A172 (cell line): ENCODE data around the gene FAM20A. TPM values are rescaled to one million over a fixed set of nuclear protein-coding genes. Genes with fewer than 3 reads are reported as not detected.

Experiments used
- DNase-seq: peaks from one replicate; pipeline ENCODE4 v3.0.0-alpha.2; 2015; ENCODE audit warnings: low spot score
- total RNA-seq: library from RNA; depleted of rRNA; stranded (reverse); fragments of >200 nt; shearing (Covaris generic); gene quantifications from 2 replicates; pipeline ENCODE4 v1.2.3, GENCODE V29; 2014; rRNA removed

The FAM20A gene
- not detected in 2 replicates for total RNA-seq

GRCh38 chr17:68600931-68601564, at the start of gene FAM20A:
Gene FAM20A, minus strand, starts transcription at chr17:68601367. Its CDS starts 701 bp downstream, at chr17:68600666.
- no peak for DNase-seq

GRCh38 chr17:68649324-68649723, 48.2 kb upstream of the FAM20A start:
- DNase-seq, result no peak

GRCh38 chr17:68646626-68647526, 45.7 kb upstream of the FAM20A start:
- peak; percentile 8 for DNase-seq

- DNase-seq, result no peak
These were observed 40.9 kb upstream of the FAM20A start for GRCh38 chr17:68642118-68642412.

GRCh38 chr17:68641276-68642117, 40.3 kb upstream of the FAM20A start:
- no peak for DNase-seq

- no peak for DNase-seq
These were observed 39.2 kb upstream of the FAM20A start for GRCh38 chr17:68640242-68640989.

GRCh38 chr17:68634345-68634876, 33.2 kb upstream of the FAM20A start:
- DNase-seq, result no peak

GRCh38 chr17:68628576-68628957, 27.4 kb upstream of the FAM20A start:
- DNase-seq, result no peak

GRCh38 chr17:68627956-68628575, 26.9 kb upstream of the FAM20A start:
- no peak for DNase-seq

- no peak for DNase-seq
These were observed 23.2 kb upstream of the FAM20A start for GRCh38 chr17:68624381-68624780.

- DNase-seq, result no peak
These were observed 22.6 kb upstream of the FAM20A start for GRCh38 chr17:68623811-68624210.

- no peak for DNase-seq
These were observed 21.3 kb upstream of the FAM20A start for GRCh38 chr17:68622423-68622822.

GRCh38 chr17:68621065-68621464, 19.9 kb upstream of the FAM20A start:
- no peak for DNase-seq

GRCh38 chr17:68616334-68616733, 15.2 kb upstream of the FAM20A start:
- no peak for DNase-seq

- DNase-seq, result no peak
These were observed 13.6 kb upstream of the FAM20A start for GRCh38 chr17:68614718-68615117.

GRCh38 chr17:68613739-68614298, 12.7 kb upstream of the FAM20A start:
- DNase-seq, result peak; percentile 30

GRCh38 chr17:68612923-68613292, 11.7 kb upstream of the FAM20A start:
- DNase-seq, result no peak

GRCh38 chr17:68612209-68612922, 11.2 kb upstream of the FAM20A start:
- no peak for DNase-seq

- DNase-seq, result no peak
These were observed 10.4 kb upstream of the FAM20A start for GRCh38 chr17:68611353-68612208.
